HG02973 (cell line): ENCODE measurements around the gene PSTK.

Experiments used
- ATAC-seq: cut with Tn5 transposase; IDR thresholded peaks from one replicate; pipeline ENCODE4 v1.9.1; 2021; ENCODE audit warnings: moderate library complexity; ENCODE audit not compliant: unreplicated experiment

The PSTK gene

GRCh38 chr10:123019264-123019663 is 39.1 kb downstream of the PSTK start:
- no peak for ATAC-seq

GRCh38 chr10:123019941-123020703 is 39.9 kb downstream of the PSTK start:
- ATAC-seq: no peak

- no peak for ATAC-seq
These were observed 41.3 kb downstream of the PSTK start for GRCh38 chr10:123021517-123021916.

GRCh38 chr10:123024540-123024939 is 44.3 kb downstream of the PSTK start:
- ATAC-seq: no peak

- no peak for ATAC-seq
These were observed 46.1 kb downstream of the PSTK start for GRCh38 chr10:123026302-123026701.

GRCh38 chr10:123027861-123028260 is 47.7 kb downstream of the PSTK start:
- ATAC-seq: no peak

GRCh38 chr10:123031124-123031523 is 50.9 kb downstream of the PSTK start:
- ATAC-seq: no peak

GRCh38 chr10:123034332-123034731 is 54.1 kb downstream of the PSTK start:
- no peak for ATAC-seq

GRCh38 chr10:123035467-123036086 is 55.4 kb downstream of the PSTK start:
- ATAC-seq: no peak

- no peak for ATAC-seq
These were observed 58.8 kb downstream of the PSTK start for GRCh38 chr10:123038782-123039631.

- no peak for ATAC-seq
These were observed 59.4 kb downstream of the PSTK start for GRCh38 chr10:123039632-123039930.
